ENCODE data around the gene TIAL1.
"Not testable (repeated sequence)": the region's sequence is repeated elsewhere in the genome, so short reads cannot be mapped to it uniquely, and the experiment has no call there.

The TIAL1 gene

GRCh38 chr10:119535305-119535704 is 61.5 kb downstream of the TIAL1 start:
- in situ Hi-C loops (cut with MboI; ENCODE audit: low sequenced_read_pairs), result no loop called here

GRCh38 chr10:119533473-119533872 is 63.3 kb downstream of the TIAL1 start:
- in situ Hi-C loops (cut with MboI; ENCODE audit: low sequenced_read_pairs), result no loop called here

GRCh38 chr10:119532791-119533190 is 64.0 kb downstream of the TIAL1 start:
- in situ Hi-C loops (cut with MboI; ENCODE audit: low sequenced_read_pairs), result not testable (repeated sequence)

- in situ Hi-C loops (cut with MboI; ENCODE audit: low sequenced_read_pairs), result not testable (repeated sequence)
These were observed 64.5 kb downstream of the TIAL1 start for GRCh38 chr10:119532251-119532650.

GRCh38 chr10:119531067-119531466 is 65.7 kb downstream of the TIAL1 start:
- in situ Hi-C loops (cut with MboI; ENCODE audit: low sequenced_read_pairs), result no loop called here

GRCh38 chr10:119528663-119529237 is 68.0 kb downstream of the TIAL1 start:
- in situ Hi-C loops (cut with MboI; ENCODE audit: low sequenced_read_pairs), result not testable (repeated sequence)

- in situ Hi-C loops (cut with MboI; ENCODE audit: low sequenced_read_pairs), result no loop called here
These were observed 69.9 kb downstream of the TIAL1 start for GRCh38 chr10:119526621-119527592.

GRCh38 chr10:119526149-119526548 is 70.6 kb downstream of the TIAL1 start:
- in situ Hi-C loops (cut with MboI; ENCODE audit: low sequenced_read_pairs), result no loop called here

- in situ Hi-C loops (cut with MboI; ENCODE audit: low sequenced_read_pairs), result no loop called here
These were observed 71.6 kb downstream of the TIAL1 start for GRCh38 chr10:119525116-119525515.

- in situ Hi-C loops (cut with MboI; ENCODE audit: low sequenced_read_pairs), result no loop called here
These were observed 72.1 kb downstream of the TIAL1 start for GRCh38 chr10:119524720-119525070.

- in situ Hi-C loops (cut with MboI; ENCODE audit: low sequenced_read_pairs), result no loop called here
These were observed 72.7 kb downstream of the TIAL1 start for GRCh38 chr10:119523895-119524719.

Measured in HL-60/S4 treated with retinoic acid at 250 ng/mL for 4 days and 3 days (cell line).